ENCODE measurements around the gene ADRB2. TPM values are rescaled to one million over a fixed set of nuclear protein-coding genes. Genes with fewer than 3 reads are reported as not detected.
"Not testable (repeated sequence)": the region's sequence is repeated elsewhere in the genome, so short reads cannot be mapped to it uniquely, and the experiment has no call there.

The ADRB2 gene
- total and polyA plus RNA-seq, 10 of the 15 experiments (the other 5 are each of a cell fraction or from before 2014, with no cell fraction given) = 0.03 to 0.34 (median 0.18) TPM; not detected in 1

GRCh38 chr5:148875205-148875875, 48.9 kb downstream of the ADRB2 start:
- FAIRE-seq = no peak
- H3K4me3 ChIP-seq = no peak overlapping the region
- RAD21 ChIA-PET (ENCODE audit: unreplicated experiment) = no interaction called here
- SMC1A ChIA-PET (ENCODE audit: uncharacterized antibody, unreplicated experiment) = interaction anchor here (1.1 kb wide), 1 partner anchor 134 kb away, joined by 3 read pairs; no protein-coding TSS in a partner anchor
- H3K79me2 ChIP-seq (ENCODE audit: control insufficient read depth, insufficient read depth, low read length) = no peaks in the 10 kb centered on the region
- CTCF ChIA-PET = no interaction called here
- no peak for ATAC-seq
- H4K20me1 ChIP-seq (ENCODE audit: control insufficient read depth, insufficient read depth) = no peaks in the 10 kb centered on the region
- no TSS peak for BruUV-seq (replicated peaks)
- no peak overlapping the region for H3K27ac ChIP-seq (ENCODE audit: control insufficient read depth, insufficient read depth)
- no peaks in the 10 kb centered on the region for H3K4me1 ChIP-seq (ENCODE audit: control insufficient read depth, insufficient read depth, low read length)
- no peak for DNase-seq (ENCODE audit: low read depth, low spot score)
- no peak overlapping the region for H2AFZ ChIP-seq (ENCODE audit: control insufficient read depth, low read depth, low read length)
- POLR2A ChIA-PET = no interaction called here
- H3K36me3 ChIP-seq (ENCODE audit: control insufficient read depth in 2 of 2, insufficient read depth in 2 of 2, low read length in 1 of 2) = no peaks in the 10 kb centered on the region
- no peak overlapping the region for H3K9ac ChIP-seq (ENCODE audit: control insufficient read depth, insufficient read depth, low read length)
- WGBS (ENCODE audit: insufficient coverage, insufficient replicate concordance, low lambda C conversion rate, missing lambda C conversion rate) = 37% methylated on average over 4 of the region's 4 CpGs
- no peaks in the 10 kb centered on the region for H3K9me3 ChIP-seq (replicated peaks; ENCODE audit: control insufficient read depth, insufficient read depth, low read length)
- no peaks in the 10 kb centered on the region for H3K27me3 ChIP-seq (replicated peaks in 1 of 2; ENCODE audit: control insufficient read depth in 2 of 2, insufficient read depth in 2 of 2, low read length in 1 of 2)
- TF ChIP-seq CHD4 (IDR thresholded peaks at IDR 0.05) = no peak
- TF ChIP-seq KLF5 (IDR thresholded peaks at IDR 0.05; ENCODE audit: partially characterized antibody) = no peak
- no peak for TF ChIP-seq CBX5 (IDR thresholded peaks at IDR 0.05; ENCODE audit: low read depth)
- TF ChIP-seq RAD51 (IDR thresholded peaks at IDR 0.05) = no peak
- no peak for TF ChIP-seq POLR2A (IDR thresholded peaks at IDR 0.05; ENCODE audit: low read depth, low read length)
- H3K4me2 ChIP-seq (ENCODE audit: control insufficient read depth, insufficient read depth) = no peak overlapping the region
- in situ Hi-C loops (cut with MboI) (no loop called here), intact Hi-C loops (cut with micrococcal nuclease; ENCODE audit: unreplicated experiment) (no loop called here)

DNA sequence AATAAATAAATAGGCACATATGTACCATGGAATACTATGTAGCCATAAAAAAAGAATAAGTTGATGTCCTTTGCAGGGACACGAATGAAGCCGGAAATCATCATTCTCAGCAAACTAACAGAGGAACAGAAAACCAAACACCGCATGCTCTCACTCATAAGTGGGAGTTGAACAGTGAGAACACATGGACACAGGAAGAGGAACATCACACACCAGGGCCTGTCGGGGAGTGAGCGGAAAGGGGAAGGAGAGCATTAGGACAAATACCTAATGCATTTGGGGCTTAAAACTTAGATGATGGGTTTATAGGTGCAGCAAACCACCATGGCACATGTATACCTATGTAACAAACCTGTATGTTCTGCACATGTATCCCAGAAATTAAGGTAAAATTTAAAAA, 51.0 kb downstream of the ADRB2 start:
- H3K27me3 ChIP-seq (replicated peaks in 1 of 2; ENCODE audit: control insufficient read depth in 2 of 2, insufficient read depth in 2 of 2, low read length in 1 of 2); H3K9me3 ChIP-seq (replicated peaks; ENCODE audit: control insufficient read depth, insufficient read depth, low read length); H3K9ac ChIP-seq (ENCODE audit: control insufficient read depth, insufficient read depth, low read length); H3K4me1 ChIP-seq (ENCODE audit: control insufficient read depth, insufficient read depth, low read length); H4K20me1 ChIP-seq (ENCODE audit: control insufficient read depth, insufficient read depth); H3K79me2 ChIP-seq (ENCODE audit: control insufficient read depth, insufficient read depth, low read length); BruUV-seq (replicated peaks); intact Hi-C loops (cut with micrococcal nuclease; ENCODE audit: unreplicated experiment); H3K4me2 ChIP-seq (ENCODE audit: control insufficient read depth, insufficient read depth); DNase-seq (ENCODE audit: low read depth, low spot score); CTCF ChIA-PET; H2AFZ ChIP-seq (ENCODE audit: control insufficient read depth, low read depth, low read length); in situ Hi-C loops (cut with MboI); POLR2A ChIA-PET; SMC1A ChIA-PET (ENCODE audit: uncharacterized antibody, unreplicated experiment); H3K27ac ChIP-seq (ENCODE audit: control insufficient read depth, insufficient read depth); FAIRE-seq; H3K4me3 ChIP-seq; ATAC-seq; H3K36me3 ChIP-seq (ENCODE audit: control insufficient read depth in 2 of 2, insufficient read depth in 2 of 2, low read length in 1 of 2): not testable (repeated sequence)
- RAD21 ChIA-PET (ENCODE audit: unreplicated experiment) = interaction anchor here (0.7 kb wide), 1 partner anchor 26 kb away, joined by 4 read pairs; no protein-coding TSS in a partner anchor
- 86% methylated on average over 5 of the region's 5 CpGs for WGBS (ENCODE audit: insufficient coverage, insufficient replicate concordance, low lambda C conversion rate, missing lambda C conversion rate)

Other genes starting within 250 kb of the ADRB2 start
- not detected in 2 replicates for gene HTR4, start 172.1 kb upstream of the ADRB2 start, total RNA-seq (2014; rRNA removed)
- not detected in 2 replicates for gene HTR4, start 172.1 kb upstream of the ADRB2 start, total RNA-seq (2014; rRNA removed; fragmentation: Illumina TruSeq; extraction: Trizol)
- gene HTR4, start 172.1 kb upstream of the ADRB2 start, total RNA-seq (2021) = not detected in 2 replicates
- not detected in 2 replicates for gene HTR4, start 172.1 kb upstream of the ADRB2 start, polyA plus RNA-seq (2011; rRNA removed)
- gene HTR4, start 172.1 kb upstream of the ADRB2 start, polyA plus RNA-seq (2014; fragmentation: Illumina TruSeq; extraction: Trizol) = not detected in 2 replicates
- gene HTR4, start 172.1 kb upstream of the ADRB2 start, polyA plus RNA-seq (2014; fragmentation: Nextera tagmentation; extraction: Ambion mirVana) = not detected
- gene HTR4, start 172.1 kb upstream of the ADRB2 start, polyA plus RNA-seq (2014; rRNA removed) = not detected in 2 replicates
- not detected for gene HTR4, start 172.1 kb upstream of the ADRB2 start, polyA plus RNA-seq (2016; fragmentation: Nextera tagmentation; extraction: Ambion mirVana)
- not detected in 2 replicates for gene SH3TC2, start 236.5 kb downstream of the ADRB2 start, total RNA-seq (2014; rRNA removed)
- not detected in 2 replicates for gene SH3TC2, start 236.5 kb downstream of the ADRB2 start, total RNA-seq (2014; rRNA removed; fragmentation: Illumina TruSeq; extraction: Trizol)
- not detected in 2 replicates for gene SH3TC2, start 236.5 kb downstream of the ADRB2 start, total RNA-seq (2021)
- not detected in 2 replicates for gene SH3TC2, start 236.5 kb downstream of the ADRB2 start, polyA plus RNA-seq (2011; rRNA removed)
- gene SH3TC2, start 236.5 kb downstream of the ADRB2 start, polyA plus RNA-seq (2014; fragmentation: Illumina TruSeq; extraction: Trizol) = not detected in 2 replicates
- not detected for gene SH3TC2, start 236.5 kb downstream of the ADRB2 start, polyA plus RNA-seq (2014; fragmentation: Nextera tagmentation; extraction: Ambion mirVana)
- not detected in 2 replicates for gene SH3TC2, start 236.5 kb downstream of the ADRB2 start, polyA plus RNA-seq (2014; rRNA removed)
- gene SH3TC2, start 236.5 kb downstream of the ADRB2 start, polyA plus RNA-seq (2016; fragmentation: Nextera tagmentation; extraction: Ambion mirVana) = not detected

All from GM12878 (cell line).